CD4-positive, alpha-beta T cell treated with Interferon alpha-2 for 1 hour (primary cell): Measurements from ENCODE around the gene KCNK4.
"Not testable (repeated sequence)": the region's sequence is repeated elsewhere in the genome, so short reads cannot be mapped to it uniquely, and the experiment has no call there.

Experiments used
- DNase-seq, 2 donors: peaks; one replicate each; pipeline ENCODE4 v3.0.0-alpha.2; 2020 to 2022

The KCNK4 gene

DNA sequence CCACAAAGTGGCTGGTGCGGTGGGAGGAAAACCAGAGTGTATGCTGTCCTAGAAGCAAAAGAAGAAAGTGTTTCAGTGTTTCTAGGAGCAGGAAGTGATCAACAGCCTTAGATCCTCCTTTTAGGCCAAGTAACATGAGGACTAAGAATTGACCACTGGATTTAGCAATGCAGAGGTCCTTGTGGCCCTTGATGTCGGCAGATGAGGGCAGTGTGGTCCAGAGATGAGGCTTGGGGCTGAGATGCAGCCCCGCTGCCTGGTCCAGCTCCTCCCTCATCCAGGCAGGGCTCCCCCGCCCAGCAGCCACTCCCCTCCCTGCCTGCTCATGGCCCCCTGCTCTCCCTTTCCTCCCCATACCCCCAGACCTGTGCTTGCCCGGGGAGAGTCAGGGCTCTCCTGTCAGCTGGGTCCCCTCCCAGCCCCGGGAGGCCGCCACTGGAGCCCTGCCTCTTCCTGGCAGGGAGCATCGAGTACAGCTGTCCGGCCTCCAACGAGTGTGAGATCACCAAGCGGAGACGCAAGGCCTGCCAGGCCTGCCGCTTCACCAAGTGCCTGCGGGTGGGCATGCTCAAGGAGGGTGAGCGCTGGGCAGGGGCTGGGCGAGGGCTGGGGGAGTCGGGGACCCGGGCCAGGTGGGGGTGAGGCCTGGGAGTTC, 22.5 kb downstream of the KCNK4 start:
- DNase-seq = no peak

GRCh38 chr11:64314146-64314804, 23.2 kb downstream of the KCNK4 start:
- DNase-seq = no peak

DNA sequence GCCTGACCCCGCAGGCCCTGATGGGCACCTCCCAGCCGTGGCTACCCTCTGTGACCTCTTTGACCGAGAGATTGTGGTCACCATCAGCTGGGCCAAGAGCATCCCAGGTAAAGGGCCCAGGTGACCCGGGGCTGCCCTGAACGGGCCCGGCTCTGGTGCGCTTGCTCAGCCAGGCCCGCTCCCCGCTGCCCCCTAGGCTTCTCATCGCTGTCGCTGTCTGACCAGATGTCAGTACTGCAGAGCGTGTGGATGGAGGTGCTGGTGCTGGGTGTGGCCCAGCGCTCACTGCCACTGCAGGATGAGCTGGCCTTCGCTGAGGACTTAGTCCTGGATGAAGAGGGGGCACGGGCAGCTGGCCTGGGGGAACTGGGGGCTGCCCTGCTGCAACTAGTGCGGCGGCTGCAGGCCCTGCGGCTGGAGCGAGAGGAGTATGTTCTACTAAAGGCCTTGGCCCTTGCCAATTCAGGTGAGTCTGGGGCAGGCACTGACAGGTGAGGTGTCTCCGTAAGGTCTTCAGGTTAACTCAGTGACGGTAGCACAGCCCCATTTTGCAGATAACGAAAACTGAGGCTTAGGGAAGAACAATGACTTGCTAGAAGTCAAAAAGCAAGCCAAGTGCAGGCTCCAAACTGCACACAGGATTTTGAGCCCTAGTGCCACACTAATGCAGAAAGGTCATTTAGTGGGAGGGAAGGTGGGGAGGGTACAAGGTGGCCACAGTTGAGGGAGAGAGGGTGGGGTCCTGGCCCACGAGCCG, 23.9 kb downstream of the KCNK4 start:
- no peak for DNase-seq

DNA sequence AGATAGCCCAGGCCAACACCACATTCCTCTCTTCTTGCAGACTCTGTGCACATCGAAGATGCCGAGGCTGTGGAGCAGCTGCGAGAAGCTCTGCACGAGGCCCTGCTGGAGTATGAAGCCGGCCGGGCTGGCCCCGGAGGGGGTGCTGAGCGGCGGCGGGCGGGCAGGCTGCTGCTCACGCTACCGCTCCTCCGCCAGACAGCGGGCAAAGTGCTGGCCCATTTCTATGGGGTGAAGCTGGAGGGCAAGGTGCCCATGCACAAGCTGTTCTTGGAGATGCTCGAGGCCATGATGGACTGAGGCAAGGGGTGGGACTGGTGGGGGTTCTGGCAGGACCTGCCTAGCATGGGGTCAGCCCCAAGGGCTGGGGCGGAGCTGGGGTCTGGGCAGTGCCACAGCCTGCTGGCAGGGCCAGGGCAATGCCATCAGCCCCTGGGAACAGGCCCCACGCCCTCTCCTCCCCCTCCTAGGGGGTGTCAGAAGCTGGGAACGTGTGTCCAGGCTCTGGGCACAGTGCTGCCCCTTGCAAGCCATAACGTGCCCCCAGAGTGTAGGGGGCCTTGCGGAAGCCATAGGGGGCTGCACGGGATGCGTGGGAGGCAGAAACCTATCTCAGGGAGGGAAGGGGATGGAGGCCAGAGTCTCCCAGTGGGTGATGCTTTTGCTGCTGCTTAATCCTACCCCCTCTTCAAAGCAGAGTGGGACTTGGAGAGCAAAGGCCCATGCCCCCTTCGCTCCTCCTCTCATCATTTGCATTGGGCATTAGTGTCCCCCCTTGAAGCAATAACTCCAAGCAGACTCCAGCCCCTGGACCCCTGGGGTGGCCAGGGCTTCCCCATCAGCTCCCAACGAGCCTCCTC, 24.8 kb downstream of the KCNK4 start:
- not testable (repeated sequence) for DNase-seq

GRCh38 chr11:64316672-64317324, 25.7 kb downstream of the KCNK4 start:
- peak; percentile 45 to 53 for DNase-seq

GRCh38 chr11:64317325-64317960, 26.3 kb downstream of the KCNK4 start, which contains the start of gene TRMT112:
TSS of gene TRMT112 (minus strand) at chr11:64317559. CDS start at chr11:64317526, 33 bp downstream.
- peak; percentile 96 to 99 for DNase-seq

DNA sequence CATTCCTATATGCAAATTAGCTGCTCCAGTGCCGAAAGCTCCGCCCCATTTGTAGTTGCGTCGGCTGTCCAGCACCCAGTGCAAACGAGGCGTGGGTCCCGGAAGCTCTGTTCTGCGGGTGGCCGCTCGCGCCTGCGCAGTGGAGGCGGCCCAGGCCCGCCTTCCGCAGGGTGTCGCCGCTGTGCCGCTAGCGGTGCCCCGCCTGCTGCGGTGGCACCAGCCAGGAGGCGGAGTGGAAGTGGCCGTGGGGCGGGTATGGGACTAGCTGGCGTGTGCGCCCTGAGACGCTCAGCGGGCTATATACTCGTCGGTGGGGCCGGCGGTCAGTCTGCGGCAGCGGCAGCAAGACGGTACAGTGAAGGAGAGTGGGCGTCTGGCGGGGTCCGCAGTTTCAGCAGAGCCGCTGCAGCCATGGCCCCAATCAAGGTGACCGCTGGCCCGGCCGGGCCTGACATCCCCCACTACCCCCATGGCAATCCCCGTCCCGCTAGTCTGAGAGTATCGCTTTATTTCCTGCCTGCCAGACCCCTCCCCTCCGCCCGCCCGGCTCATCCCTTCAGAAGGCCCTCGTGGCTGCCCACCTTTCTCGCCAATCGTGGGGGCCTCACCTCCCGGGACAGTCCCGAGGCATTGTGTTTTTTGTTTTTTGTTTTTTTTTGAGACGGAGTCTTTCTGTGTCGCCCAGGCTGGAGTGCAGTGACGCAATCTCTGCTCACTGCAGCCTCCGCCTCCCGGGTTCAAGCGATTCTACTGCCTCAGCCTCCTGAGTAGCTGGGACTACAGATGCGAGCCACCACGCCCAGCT, 27.1 kb downstream of the KCNK4 start, which contains the start of gene PRDX5:
Gene PRDX5 (plus strand): TSS at position 161 of the 805 bp plus-strand sequence. CDS start 95 bp downstream, at position 256.
- peak; percentile 97 for DNase-seq

DNA sequence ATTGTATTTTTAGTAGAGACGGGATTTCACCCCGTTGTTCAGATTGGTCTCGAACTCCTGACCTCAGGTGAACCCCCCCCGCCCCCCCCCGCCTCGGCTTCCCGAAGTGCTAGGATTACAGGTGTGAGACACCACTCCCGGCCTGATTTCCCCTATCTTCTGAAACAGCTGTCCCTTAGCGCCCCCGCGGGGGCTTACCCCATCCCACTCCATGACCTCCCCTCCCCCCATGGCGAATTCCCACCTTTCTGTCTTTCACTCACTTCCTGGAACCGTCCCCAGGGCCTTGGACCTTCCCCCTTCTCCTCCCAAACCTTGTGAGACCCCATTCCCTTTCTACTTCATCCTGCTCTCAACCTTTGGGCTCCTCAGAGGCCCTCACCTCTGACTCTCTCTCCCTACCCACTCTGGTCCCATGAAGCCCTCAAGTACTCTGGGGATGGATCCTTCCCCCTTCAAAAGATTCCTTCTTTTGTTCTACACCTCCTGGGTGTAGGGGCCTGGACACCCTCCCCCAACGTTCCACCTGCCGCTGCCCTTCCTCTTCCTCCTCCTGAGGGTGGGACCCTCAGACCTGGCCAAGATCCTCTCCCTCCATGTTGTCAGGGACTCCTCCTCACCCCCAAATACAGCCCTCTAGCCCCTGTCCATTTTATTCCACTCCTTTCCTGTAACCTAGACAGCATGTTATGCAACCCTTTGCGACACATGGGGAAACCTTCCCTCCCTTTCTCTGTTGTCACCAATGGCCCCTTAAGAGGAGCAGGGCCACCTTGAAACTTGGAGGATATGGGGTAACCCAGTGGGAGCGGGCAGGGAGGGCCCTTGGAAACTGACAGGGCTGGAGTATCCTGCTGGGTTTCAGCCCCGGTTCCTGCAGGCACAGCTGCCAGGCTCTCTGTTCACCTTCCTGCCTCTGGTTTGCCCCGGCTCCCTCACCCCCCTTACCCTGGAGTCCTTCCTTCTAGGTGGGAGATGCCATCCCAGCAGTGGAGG, 28.0 kb downstream of the KCNK4 start:
- no peak for DNase-seq

GRCh38 chr11:64320556-64320955, 29.5 kb downstream of the KCNK4 start:
- DNase-seq = no peak

DNA sequence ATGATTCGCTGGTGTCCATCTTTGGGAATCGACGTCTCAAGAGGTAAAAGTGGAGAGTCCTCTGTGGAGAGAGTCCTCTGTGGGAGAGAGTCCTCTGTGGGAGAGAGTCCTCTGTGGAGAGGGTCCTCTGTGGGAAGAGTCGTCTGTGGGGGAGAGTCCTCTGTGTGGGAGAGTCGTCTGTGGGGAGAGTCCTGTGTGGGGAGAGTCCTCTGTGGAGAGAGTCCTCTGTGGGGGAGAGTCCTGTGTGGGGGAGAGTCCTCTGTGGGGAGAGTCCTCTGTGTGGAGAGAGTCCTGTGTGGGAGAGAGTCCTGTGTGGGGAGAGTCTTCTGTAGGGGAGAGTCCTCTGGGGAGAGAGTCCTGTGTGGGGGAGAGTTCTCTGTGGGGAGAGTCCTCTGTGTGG, 29.9 kb downstream of the KCNK4 start:
- DNase-seq = no peak

GRCh38 chr11:64321533-64321932, 30.4 kb downstream of the KCNK4 start:
- DNase-seq = no peak

DNA sequence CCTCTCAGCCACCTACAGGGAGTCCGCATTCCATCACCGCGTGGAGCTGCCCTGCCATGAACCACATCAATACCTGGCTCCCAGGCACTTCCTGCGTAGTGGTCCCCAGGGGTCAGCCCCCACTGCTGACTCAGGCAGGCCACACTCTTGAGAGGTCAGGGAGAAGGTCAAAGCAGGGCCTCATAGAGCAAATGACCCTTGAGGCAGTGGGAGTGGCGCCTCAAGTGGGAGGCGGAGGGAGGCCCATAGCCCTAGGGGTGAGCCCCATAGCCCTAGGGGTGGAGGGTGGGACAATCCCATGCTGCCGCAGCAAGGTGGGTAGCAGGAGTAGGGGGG, 31.8 kb downstream of the KCNK4 start:
- no peak for DNase-seq

DNA sequence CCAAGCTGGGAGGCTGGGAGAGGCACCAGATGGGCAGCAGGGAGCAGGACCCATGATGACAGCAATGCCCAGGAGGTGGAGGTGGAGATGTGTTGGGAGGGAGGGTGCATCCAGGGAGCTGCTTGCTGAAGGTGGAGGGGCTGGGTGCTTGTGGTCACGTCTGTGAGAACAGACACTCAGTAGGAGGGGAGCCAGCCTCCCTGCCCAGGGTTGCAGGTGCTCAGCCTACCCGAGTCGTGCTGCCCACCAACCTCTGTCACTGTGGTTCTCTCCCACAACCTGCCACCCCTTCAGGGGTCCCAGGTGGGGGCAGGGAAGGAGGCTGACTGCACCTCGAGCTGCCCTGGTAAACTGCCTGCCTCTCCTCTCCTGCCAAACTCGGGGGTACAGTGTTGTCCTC, 32.3 kb downstream of the KCNK4 start:
- DNase-seq = no peak

DNA sequence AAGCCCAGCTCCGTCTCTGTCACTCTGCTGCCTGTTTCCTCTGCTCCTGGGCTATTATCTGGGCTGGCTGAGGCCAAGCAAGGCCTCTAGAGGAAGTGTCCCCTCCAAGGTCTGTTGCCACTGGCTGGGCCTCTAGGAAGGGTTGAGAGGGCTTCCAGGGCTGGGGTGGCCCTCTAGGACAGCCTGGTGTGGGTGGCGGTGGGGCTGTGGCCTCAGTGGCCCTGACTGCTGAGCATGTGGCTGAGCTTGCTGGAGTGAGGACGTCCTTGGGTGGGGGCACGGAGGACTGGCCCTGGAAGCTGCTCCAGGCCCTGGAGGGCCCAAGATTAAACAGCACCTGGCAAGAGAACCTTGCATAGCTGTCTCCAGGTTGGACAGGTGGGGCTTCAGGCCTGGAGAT, 32.9 kb downstream of the KCNK4 start:
- not testable (repeated sequence) for DNase-seq

GRCh38 chr11:64324692-64325469, 33.8 kb downstream of the KCNK4 start:
- DNase-seq = no peak

DNA sequence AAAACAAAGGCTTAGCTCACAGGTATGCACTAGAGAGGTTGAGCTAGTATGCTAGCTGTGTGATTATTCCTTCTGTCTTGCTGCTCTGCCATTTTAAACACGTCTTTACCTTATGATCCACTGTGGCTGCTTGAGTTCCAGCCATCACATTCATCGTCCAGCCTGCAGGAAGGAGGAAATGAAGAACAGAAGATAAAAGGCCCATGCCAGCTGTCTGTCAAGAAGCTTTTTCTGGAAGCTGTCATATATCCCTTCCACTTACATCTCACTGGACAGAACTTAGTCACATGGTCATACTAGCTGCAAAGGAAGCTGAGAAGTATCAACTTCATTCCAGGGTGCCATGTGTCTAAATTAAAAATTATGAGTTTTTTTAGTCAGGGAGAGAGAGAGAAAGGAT, 36.3 kb downstream of the KCNK4 start:
- no peak for DNase-seq

DNA sequence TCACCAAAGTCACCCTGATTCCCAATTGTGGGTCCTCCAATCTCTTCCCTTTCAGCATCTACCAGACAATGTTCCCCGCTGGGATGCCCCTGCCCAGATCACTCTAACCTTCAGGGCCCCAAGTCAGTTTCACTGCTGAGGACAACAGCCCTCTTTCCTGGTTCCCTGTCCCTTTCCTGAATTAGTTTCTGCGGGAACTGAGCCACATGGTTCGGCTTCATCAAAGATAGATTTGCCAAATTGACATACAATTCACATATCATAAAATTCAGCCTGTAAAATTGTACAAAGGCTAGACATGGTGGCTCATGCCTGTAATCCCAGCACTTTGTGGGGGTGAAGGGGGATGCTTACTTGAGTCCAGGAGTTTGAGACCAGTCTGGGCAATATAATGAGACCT, 36.9 kb downstream of the KCNK4 start:
- no peak for DNase-seq

- DNase-seq = no peak
These were observed 39.8 kb downstream of the KCNK4 start for GRCh38 chr11:64330888-64331287.
